ENCODE results near the gene LPCAT4.
"Not testable (repeated sequence)": the region's sequence is repeated elsewhere in the genome, so short reads cannot be mapped to it uniquely, and the experiment has no call there.

- not testable (repeated sequence) for TF ChIP-seq CTCF, POLR2A (IDR thresholded peaks at IDR 0.05)
Measured at GRCh38 chr15:34392981-34393380, 26.0 kb upstream of the LPCAT4 start.

Data from Peyer's patch (tissue), 4 donors.